A549 treated with AZD9567 at 1 μM for 4 hours (cell line): ENCODE data around the gene MTF2. TPM values are rescaled to one million over a fixed set of nuclear protein-coding genes. Genes with fewer than 3 reads are reported as not detected.

Experiments used
- total RNA-seq: library from RNA; stranded (reverse); fragments of 200-300 nt; extraction: Qiagen RNA extraction; gene quantifications from 5 replicates; pipeline ENCODE4 v1.2.3, GENCODE V29; 2022; ENCODE audit not compliant: insufficient read depth

The MTF2 gene
- 9.7 to 19.2 TPM (median 11.6 TPM) in 5 replicates for total RNA-seq

DNA sequence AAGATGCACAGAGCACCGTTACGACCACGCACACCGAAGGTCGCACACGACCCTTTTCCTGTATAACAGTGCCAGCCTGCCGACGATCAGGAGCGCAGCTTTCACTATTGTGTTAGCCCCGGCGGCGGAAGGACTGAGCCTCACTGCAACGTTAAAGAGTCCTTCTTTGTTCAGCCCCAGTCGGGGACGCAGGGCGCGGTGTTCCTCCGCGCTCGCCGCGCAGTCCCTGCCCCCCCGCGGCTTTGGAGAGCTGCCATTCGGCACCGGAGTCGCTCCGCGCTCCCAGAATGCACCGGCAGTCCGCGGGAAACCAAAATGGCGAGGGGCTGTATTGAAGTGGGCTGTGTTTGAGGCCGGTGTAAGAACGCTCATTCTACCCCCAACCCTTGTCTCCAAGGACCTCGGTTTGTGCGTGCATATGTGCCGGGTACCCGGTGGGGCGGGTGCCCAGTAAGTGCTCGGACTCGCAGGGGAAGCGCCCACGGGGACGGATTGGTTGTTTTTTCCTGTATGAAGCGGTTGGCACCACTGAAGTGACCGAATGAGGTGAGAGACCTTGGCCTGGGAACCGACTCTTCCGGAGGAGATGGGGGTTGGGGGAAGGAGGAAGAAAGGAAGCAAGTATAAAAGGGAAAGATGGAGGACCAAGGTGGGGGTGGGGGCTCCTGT lies at the start of gene MTF2:
TSS of gene MTF2 (plus strand) at position 298 of the 669 bp plus-strand sequence. CDS start at position 542, 244 bp downstream.

GRCh38 chr1:93179886-93180722 lies 101.0 kb downstream of the MTF2 start, which contains the start of gene TMED5:
TMED5 (minus strand) TSS chr1:93180413; CDS start chr1:93180242, 171 bp downstream.

GRCh38 chr1:93180723-93181613 lies 101.9 kb downstream of the MTF2 start, which contains the start of gene CCDC18:
CCDC18 (plus strand) TSS chr1:93180724; CDS start chr1:93183362, 2,638 bp downstream.

Other genes with a start within 250 kb of the MTF2 start
- gene RPL5, start 247.2 kb upstream of the MTF2 start, total RNA-seq: 1,075 to 1,177 TPM (median 1,166 TPM) in 5 replicates
- gene DIPK1A, start 117.8 kb upstream of the MTF2 start, total RNA-seq: 6.8 to 14.0 TPM (median 8.5 TPM) in 5 replicates
- 24.1 to 39.3 TPM (median 35.6 TPM) in 5 replicates for gene TMED5, start 101.1 kb downstream of the MTF2 start, total RNA-seq
- gene CCDC18, start 101.4 kb downstream of the MTF2 start, total RNA-seq: 5.4 to 7.8 TPM (median 5.9 TPM) in 5 replicates